WTC11 (cell line): ENCODE measurements around the gene SLC24A4.

Experiments used
- ELF4 ChIP-seq: sonication (generic); formaldehyde crosslinking; IDR thresholded peaks from 2 replicates; pipeline ENCODE4 v1.8.1; 2022; ENCODE audit warnings: low read depth, mild to moderate bottlenecking, moderate library complexity, missing genetic modification reagents
- GABPB1 ChIP-seq: sonication (generic); formaldehyde crosslinking; IDR thresholded peaks from 2 replicates; pipeline ENCODE4 v1.8.1; 2023; ENCODE audit warnings: mild to moderate bottlenecking, missing genetic modification reagents
- SP1 ChIP-seq: sonication (generic); formaldehyde crosslinking; conservative IDR thresholded peaks from 2 replicates; pipeline ENCODE4 v1.8.1; 2022; ENCODE audit warnings: missing genetic modification reagents
- ZNF232 ChIP-seq: sonication (generic); formaldehyde crosslinking; IDR thresholded peaks from 2 replicates; pipeline ENCODE4 v1.8.0; 2022; ENCODE audit warnings: mild to moderate bottlenecking, missing genetic modification reagents

DNA sequence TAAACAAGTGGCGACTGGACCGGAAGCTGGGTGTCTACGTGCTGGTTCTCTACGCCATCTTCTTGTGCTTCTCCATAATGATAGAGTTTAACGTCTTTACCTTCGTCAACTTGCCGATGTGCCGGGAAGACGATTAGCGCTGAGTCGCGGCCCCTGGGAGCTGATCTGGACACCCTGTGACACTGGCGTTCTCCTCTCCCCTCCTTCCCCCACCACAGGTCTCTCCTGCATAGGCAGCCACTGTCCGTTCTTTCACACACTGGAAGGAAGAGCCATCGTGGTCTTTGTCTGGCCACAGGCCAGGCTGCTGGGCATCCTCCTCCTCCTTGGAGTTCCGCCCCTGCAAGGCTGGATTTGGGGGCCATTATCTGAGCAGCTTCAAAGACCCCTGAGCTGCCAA is 170.5 kb downstream of the SLC24A4 start:
- TF ChIP-seq ZNF232 (CRISPR knock-in tag) (no peak), SP1 (no peak), ELF4 (CRISPR knock-in tag) (no peak), GABPB1 (CRISPR knock-in tag) (no peak)
